ENCODE measurements around the gene SORCS1.

Gene SORCS1

DNA sequence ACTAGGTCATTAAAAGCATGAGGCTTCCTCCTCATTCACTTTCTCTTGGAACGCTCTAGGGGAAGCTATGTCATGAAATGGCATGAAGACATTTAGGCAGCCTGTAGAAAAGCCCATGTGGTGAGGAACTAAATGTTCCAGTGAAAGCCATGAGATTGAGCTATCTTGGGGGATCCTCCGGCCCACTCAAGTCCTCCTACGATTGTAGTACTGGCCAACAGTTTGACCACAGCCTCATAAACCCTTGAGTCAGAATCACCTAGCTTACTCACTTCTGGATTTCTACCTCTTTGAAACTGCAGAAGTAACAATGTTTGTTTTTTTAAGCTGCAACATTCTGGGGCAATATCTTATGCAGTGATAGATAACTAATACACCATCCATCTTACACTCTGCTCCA is 605.1 kb downstream of the SORCS1 start:
- no peaks in the 10 kb centered on the region for H3K9me3 ChIP-seq (ENCODE audit: low read depth, low read length)
- H3K27ac ChIP-seq, result no peak overlapping the region
- no peak overlapping the region for H3K9ac ChIP-seq (ENCODE audit: insufficient read length)
- no peak for DNase-seq (ENCODE audit: low read depth, low spot score)
- H3K36me3 ChIP-seq (ENCODE audit: insufficient read depth, low read length), result no peaks in the 10 kb centered on the region
- no peak overlapping the region for H3K4me3 ChIP-seq
- no peak for TF ChIP-seq FOXP2 (optimal IDR thresholded peaks at IDR 0.05; ENCODE audit: control extremely low read depth, extremely low read length, insufficient read depth)
- no peak for TF ChIP-seq POLR2AphosphoS5 (IDR thresholded peaks at IDR 0.05; ENCODE audit: borderline replicate concordance, low read depth, low read length)
- no peak for TF ChIP-seq EZH2 (IDR thresholded peaks at IDR 0.05)

DNA sequence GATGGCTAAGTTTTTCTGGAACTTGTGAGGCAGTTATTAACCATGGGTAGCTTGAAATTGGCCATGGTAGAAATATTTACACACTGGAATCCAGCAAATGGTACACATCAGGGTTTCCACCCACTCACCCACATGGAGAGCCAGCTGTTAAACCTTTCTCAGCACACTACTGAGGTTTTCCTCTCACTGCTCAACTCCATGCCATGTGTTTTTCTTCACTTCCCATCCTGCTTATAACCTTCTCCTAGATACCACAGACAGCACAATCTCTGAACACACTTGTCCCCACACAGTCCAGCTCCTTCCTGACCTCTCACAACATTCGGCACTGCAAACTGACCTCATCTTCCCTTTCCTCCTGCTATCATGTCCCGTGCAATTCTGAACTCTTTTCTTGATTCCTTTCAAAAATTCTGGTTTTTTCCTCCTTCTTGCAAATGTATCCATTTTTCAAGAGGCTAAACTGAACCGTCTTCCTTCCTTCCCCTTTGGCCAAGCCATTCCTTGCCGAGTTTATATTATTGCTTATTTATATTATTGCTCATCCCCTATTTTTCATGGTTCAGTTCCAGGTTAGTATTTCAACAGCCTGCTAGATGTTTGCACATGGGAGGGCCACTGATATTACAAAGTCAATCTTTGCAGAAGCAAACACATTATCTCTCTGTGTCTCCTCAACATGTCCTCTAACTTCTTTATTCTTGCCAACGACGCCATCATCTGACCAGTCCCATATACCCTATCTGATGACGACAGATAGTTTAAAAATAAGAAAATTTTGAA is 606.4 kb downstream of the SORCS1 start:
- no peak for DNase-seq (ENCODE audit: low read depth, low spot score)
- TF ChIP-seq FOXP2 (optimal IDR thresholded peaks at IDR 0.05; ENCODE audit: control extremely low read depth, extremely low read length, insufficient read depth), result no peak
- TF ChIP-seq EZH2 (IDR thresholded peaks at IDR 0.05), result no peak
- no peak for TF ChIP-seq POLR2AphosphoS5 (IDR thresholded peaks at IDR 0.05; ENCODE audit: borderline replicate concordance, low read depth, low read length)
- Histone ChIP-seq H3K36me3 (ENCODE audit: insufficient read depth, low read length) (no peaks in the 10 kb centered on the region), H3K9me3 (ENCODE audit: low read depth, low read length) (no peaks in the 10 kb centered on the region), H3K9ac (ENCODE audit: insufficient read length) (no peak overlapping the region), H3K27ac (no peak overlapping the region), H3K4me3 (no peak overlapping the region)

DNA sequence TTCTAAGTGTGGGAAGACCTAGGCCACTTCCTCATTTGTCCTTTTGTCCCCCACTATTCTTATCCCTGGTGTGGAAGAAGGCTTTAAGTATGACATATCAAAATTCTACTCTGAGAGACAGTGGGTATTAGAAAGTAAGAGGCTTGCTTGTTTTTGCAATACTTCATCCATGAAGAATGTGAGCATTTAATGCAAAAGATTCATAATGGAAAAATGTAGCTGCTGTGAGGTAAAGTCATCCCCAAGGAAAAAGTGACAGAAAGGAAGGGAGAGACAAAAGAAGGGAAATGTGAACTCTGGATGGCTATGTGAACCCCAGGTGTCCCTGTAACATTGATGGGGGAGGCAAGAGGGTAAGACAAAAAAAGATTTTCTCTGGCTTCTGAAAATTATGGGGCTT is 607.5 kb downstream of the SORCS1 start:
- Histone ChIP-seq H3K9ac (ENCODE audit: insufficient read length) (no peak overlapping the region), H3K4me3 (no peak overlapping the region), H3K9me3 (ENCODE audit: low read depth, low read length) (no peaks in the 10 kb centered on the region), H3K27ac (no peak overlapping the region), H3K36me3 (ENCODE audit: insufficient read depth, low read length) (no peaks in the 10 kb centered on the region)
- DNase-seq (ENCODE audit: low read depth, low spot score), result no peak
- TF ChIP-seq FOXP2 (optimal IDR thresholded peaks at IDR 0.05; ENCODE audit: control extremely low read depth, extremely low read length, insufficient read depth) (no peak), EZH2 (IDR thresholded peaks at IDR 0.05) (no peak), POLR2AphosphoS5 (IDR thresholded peaks at IDR 0.05; ENCODE audit: borderline replicate concordance, low read depth, low read length) (no peak)

DNA sequence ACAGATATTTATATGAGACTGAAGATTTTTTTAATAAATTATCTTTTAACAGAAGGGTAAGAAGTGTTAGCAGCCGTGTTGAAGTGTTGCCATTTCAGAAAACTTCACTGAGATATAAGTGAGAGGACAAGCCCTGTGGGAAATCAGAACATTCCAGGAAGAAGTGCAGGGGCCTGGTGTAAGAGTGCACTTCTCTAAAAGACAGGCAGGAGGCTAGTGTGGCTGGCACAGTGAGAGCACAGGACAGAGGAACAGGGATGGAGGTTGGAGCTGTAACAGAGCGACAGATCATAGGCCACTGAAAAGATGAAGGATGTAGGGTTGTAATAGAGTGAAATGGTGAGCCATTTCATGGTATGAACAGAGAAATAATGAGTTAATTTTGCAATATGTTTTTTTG is 608.9 kb downstream of the SORCS1 start:
- Histone ChIP-seq H3K36me3 (ENCODE audit: insufficient read depth, low read length) (no peaks in the 10 kb centered on the region), H3K9ac (ENCODE audit: insufficient read length) (no peak overlapping the region), H3K4me3 (no peak overlapping the region), H3K27ac (no peak overlapping the region), H3K9me3 (ENCODE audit: low read depth, low read length) (no peaks in the 10 kb centered on the region)
- DNase-seq (ENCODE audit: low read depth, low spot score), result no peak
- TF ChIP-seq EZH2 (IDR thresholded peaks at IDR 0.05) (no peak), FOXP2 (optimal IDR thresholded peaks at IDR 0.05; ENCODE audit: control extremely low read depth, extremely low read length, insufficient read depth) (no peak), POLR2AphosphoS5 (IDR thresholded peaks at IDR 0.05; ENCODE audit: borderline replicate concordance, low read depth, low read length) (no peak)

DNA sequence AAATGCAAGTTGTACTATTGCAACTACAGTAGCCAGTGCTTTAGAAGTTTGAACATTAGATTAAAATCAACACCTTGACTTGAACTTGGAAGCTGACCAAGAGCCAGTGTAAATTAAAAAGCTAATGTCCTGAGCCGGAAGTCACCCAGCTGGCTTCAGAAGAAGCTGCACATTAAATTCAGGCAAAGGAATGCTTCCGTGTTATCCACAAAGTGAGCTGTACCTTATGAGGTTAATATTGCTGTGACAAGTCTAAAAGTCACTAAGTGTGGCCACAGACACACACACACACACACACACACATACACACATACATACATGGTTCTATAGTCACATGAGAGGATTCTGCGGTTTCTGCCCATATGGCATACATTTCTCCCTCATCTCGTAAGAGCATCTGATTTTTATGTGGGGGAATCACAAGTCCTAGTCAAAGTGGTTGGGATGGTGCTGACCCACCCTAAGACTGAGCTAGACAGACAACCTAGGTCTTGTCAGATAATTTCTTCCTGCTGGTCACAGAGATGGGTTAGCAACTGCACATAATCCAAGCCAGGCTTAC is 612.9 kb downstream of the SORCS1 start:
- no peak for DNase-seq (ENCODE audit: low read depth, low spot score)
- H3K27ac ChIP-seq, result no peak overlapping the region
- no peak overlapping the region for H3K9ac ChIP-seq (ENCODE audit: insufficient read length)
- no peak overlapping the region for H3K4me3 ChIP-seq
- H3K36me3 ChIP-seq (ENCODE audit: insufficient read depth, low read length), result no peaks in the 10 kb centered on the region
- no peak for TF ChIP-seq FOXP2 (optimal IDR thresholded peaks at IDR 0.05; ENCODE audit: control extremely low read depth, extremely low read length, insufficient read depth)
- TF ChIP-seq EZH2 (IDR thresholded peaks at IDR 0.05), result no peak
- TF ChIP-seq POLR2AphosphoS5 (IDR thresholded peaks at IDR 0.05; ENCODE audit: borderline replicate concordance, low read depth, low read length), result no peak
- no peaks in the 10 kb centered on the region for H3K9me3 ChIP-seq (ENCODE audit: low read depth, low read length)

DNA sequence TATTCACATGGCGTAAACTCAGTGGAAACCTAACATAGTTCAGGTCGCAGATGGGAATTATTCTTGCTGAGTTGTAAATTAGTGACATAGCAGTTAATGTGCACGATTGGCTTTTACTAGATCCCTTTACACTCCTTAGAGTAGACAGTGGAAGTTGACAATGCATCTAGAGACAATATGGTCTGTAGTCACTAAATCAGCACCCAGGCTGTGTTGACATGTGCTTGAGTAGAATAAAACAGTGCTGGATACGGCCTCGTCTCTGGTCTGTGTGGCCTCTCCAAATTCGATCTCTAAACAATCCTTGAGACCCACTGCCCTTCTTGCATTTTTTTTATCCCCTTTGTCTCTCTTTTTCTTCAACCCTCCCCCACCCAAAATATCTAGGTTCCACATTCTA is 615.7 kb downstream of the SORCS1 start:
- Histone ChIP-seq H3K36me3 (ENCODE audit: insufficient read depth, low read length) (no peaks in the 10 kb centered on the region), H3K27ac (no peak overlapping the region), H3K9ac (ENCODE audit: insufficient read length) (no peak overlapping the region), H3K9me3 (ENCODE audit: low read depth, low read length) (no peaks in the 10 kb centered on the region), H3K4me3 (no peak overlapping the region)
- DNase-seq (ENCODE audit: low read depth, low spot score), result no peak
- TF ChIP-seq POLR2AphosphoS5 (IDR thresholded peaks at IDR 0.05; ENCODE audit: borderline replicate concordance, low read depth, low read length) (no peak), EZH2 (IDR thresholded peaks at IDR 0.05) (no peak), FOXP2 (optimal IDR thresholded peaks at IDR 0.05; ENCODE audit: control extremely low read depth, extremely low read length, insufficient read depth) (no peak)

DNA sequence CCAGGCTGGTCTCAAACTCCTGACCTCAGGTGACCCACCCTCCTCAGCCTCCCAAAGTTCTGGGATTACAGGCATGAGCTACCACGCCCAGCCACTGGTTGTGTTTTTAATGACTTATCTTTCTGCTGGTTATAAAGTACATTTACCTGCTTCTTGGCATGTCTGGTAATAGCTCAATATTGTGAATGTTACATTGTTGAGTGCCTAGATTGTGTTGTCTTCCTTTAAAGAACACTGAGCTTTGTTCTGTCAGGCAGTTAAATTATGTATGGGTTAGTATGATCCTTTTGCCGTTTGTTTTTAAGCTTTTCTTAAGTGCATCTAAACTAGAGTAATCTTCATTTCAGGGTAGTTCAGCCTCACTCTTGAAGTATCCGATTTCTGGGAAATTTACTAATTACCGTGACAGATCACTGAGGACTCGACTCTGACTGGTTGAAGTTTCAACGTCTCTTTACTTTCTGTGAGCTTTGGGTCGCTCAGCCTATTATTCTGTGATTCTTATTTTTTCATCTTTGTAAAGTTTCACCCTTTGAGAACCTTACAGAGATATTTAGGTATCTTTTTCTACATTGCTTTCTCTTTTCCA is 617.4 kb downstream of the SORCS1 start:
- Histone ChIP-seq H3K36me3 (ENCODE audit: insufficient read depth, low read length) (no peaks in the 10 kb centered on the region), H3K9me3 (ENCODE audit: low read depth, low read length) (no peaks in the 10 kb centered on the region), H3K9ac (ENCODE audit: insufficient read length) (no peak overlapping the region), H3K4me3 (no peak overlapping the region), H3K27ac (no peak overlapping the region)
- TF ChIP-seq FOXP2 (optimal IDR thresholded peaks at IDR 0.05; ENCODE audit: control extremely low read depth, extremely low read length, insufficient read depth) (no peak), POLR2AphosphoS5 (IDR thresholded peaks at IDR 0.05; ENCODE audit: borderline replicate concordance, low read depth, low read length) (no peak), EZH2 (IDR thresholded peaks at IDR 0.05) (no peak)
- no peak for DNase-seq (ENCODE audit: low read depth, low spot score)

DNA sequence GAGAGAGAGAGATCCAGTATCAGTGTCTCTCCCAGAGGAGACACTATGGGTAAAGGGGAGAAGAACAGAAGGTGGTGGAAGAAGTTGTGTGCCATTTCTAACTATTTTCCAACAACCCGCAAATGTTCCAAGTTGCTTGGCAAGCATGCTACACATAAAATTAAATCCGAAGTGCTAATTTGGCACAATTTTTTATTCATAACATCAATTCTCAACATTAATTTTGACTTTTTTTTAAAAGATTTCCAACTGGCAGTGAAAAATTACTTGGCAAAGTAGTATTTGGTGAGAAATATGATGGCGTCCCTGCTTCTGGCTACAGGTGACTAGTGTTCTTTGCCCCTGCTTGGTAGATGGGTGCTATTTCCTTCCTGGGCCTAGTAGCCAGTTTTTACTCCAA is 622.0 kb downstream of the SORCS1 start:
- H3K9me3 ChIP-seq (ENCODE audit: low read depth, low read length), result no peaks in the 10 kb centered on the region
- DNase-seq (ENCODE audit: low read depth, low spot score), result no peak
- H3K36me3 ChIP-seq (ENCODE audit: insufficient read depth, low read length), result no peaks in the 10 kb centered on the region
- no peak overlapping the region for H3K4me3 ChIP-seq
- TF ChIP-seq POLR2AphosphoS5 (IDR thresholded peaks at IDR 0.05; ENCODE audit: borderline replicate concordance, low read depth, low read length) (no peak), EZH2 (IDR thresholded peaks at IDR 0.05) (no peak), FOXP2 (optimal IDR thresholded peaks at IDR 0.05; ENCODE audit: control extremely low read depth, extremely low read length, insufficient read depth) (no peak)
- no peak overlapping the region for H3K27ac ChIP-seq
- H3K9ac ChIP-seq (ENCODE audit: insufficient read length), result no peak overlapping the region
